ENCODE results near the gene SMOC2. TPM values are rescaled to one million over a fixed set of nuclear protein-coding genes. Genes with fewer than 3 reads are reported as not detected.

SMOC2 gene
- total RNA-seq, 1 donor = 0.36 TPM

GRCh38 chr6:168493976-168494375 is 53.0 kb downstream of the SMOC2 start:
- Histone ChIP-seq H4K20me1 (ENCODE audit: insufficient read depth, low read length) (no peaks in the 10 kb centered on the region), H3K36me3 (ENCODE audit: insufficient read depth, low read length) (no peaks in the 10 kb centered on the region), H3K79me2 (ENCODE audit: insufficient read depth, low read length) (no peaks in the 10 kb centered on the region), H3K27ac (ENCODE audit: low read depth, low read length) (no peak overlapping the region), H2AFZ (ENCODE audit: low read length) (no peak overlapping the region), H3K4me3 (ENCODE audit: insufficient read depth, low read length) (no peak overlapping the region), H3K27me3 (ENCODE audit: insufficient read depth, low read length) (no peaks in the 10 kb centered on the region), H3K4me2 (ENCODE audit: insufficient read depth, low read length) (no peak overlapping the region), H3K4me1 (ENCODE audit: insufficient read depth, low read length) (no peaks in the 10 kb centered on the region), H3K9me3 (ENCODE audit: low read depth, low read length) (no peaks in the 10 kb centered on the region)
- TF ChIP-seq CTCF (IDR thresholded peaks at IDR 0.05; ENCODE audit: extremely low read depth, low read depth, low read length) = no peak
- peak; percentile 75 for DNase-seq (ENCODE audit: insufficient read length, low spot score, missing footprints)

GRCh38 chr6:168494726-168495125 is 53.7 kb downstream of the SMOC2 start:
- no peak overlapping the region for H3K27ac ChIP-seq (ENCODE audit: low read depth, low read length)
- H2AFZ ChIP-seq (ENCODE audit: low read length) = no peak overlapping the region
- DNase-seq (ENCODE audit: insufficient read length, low spot score, missing footprints) = no peak
- H3K36me3 ChIP-seq (ENCODE audit: insufficient read depth, low read length) = no peaks in the 10 kb centered on the region
- H3K4me2 ChIP-seq (ENCODE audit: insufficient read depth, low read length) = no peak overlapping the region
- no peaks in the 10 kb centered on the region for H3K9me3 ChIP-seq (ENCODE audit: low read depth, low read length)
- TF ChIP-seq CTCF (IDR thresholded peaks at IDR 0.05; ENCODE audit: extremely low read depth, low read depth, low read length) = no peak
- no peaks in the 10 kb centered on the region for H3K4me1 ChIP-seq (ENCODE audit: insufficient read depth, low read length)
- no peaks in the 10 kb centered on the region for H3K27me3 ChIP-seq (ENCODE audit: insufficient read depth, low read length)
- no peak overlapping the region for H3K4me3 ChIP-seq (ENCODE audit: insufficient read depth, low read length)
- no peaks in the 10 kb centered on the region for H3K79me2 ChIP-seq (ENCODE audit: insufficient read depth, low read length)
- H4K20me1 ChIP-seq (ENCODE audit: insufficient read depth, low read length) = no peaks in the 10 kb centered on the region

GRCh38 chr6:168495133-168495532 is 54.1 kb downstream of the SMOC2 start:
- Histone ChIP-seq H3K4me1 (ENCODE audit: insufficient read depth, low read length) (no peaks in the 10 kb centered on the region), H3K4me3 (ENCODE audit: insufficient read depth, low read length) (no peak overlapping the region), H3K27ac (ENCODE audit: low read depth, low read length) (no peak overlapping the region), H3K79me2 (ENCODE audit: insufficient read depth, low read length) (no peaks in the 10 kb centered on the region), H3K36me3 (ENCODE audit: insufficient read depth, low read length) (no peaks in the 10 kb centered on the region), H3K9me3 (ENCODE audit: low read depth, low read length) (no peaks in the 10 kb centered on the region), H3K27me3 (ENCODE audit: insufficient read depth, low read length) (no peaks in the 10 kb centered on the region), H4K20me1 (ENCODE audit: insufficient read depth, low read length) (no peaks in the 10 kb centered on the region), H2AFZ (ENCODE audit: low read length) (no peak overlapping the region), H3K4me2 (ENCODE audit: insufficient read depth, low read length) (no peak overlapping the region)
- no peak for TF ChIP-seq CTCF (IDR thresholded peaks at IDR 0.05; ENCODE audit: extremely low read depth, low read depth, low read length)
- DNase-seq (ENCODE audit: insufficient read length, low spot score, missing footprints) = no peak

GRCh38 chr6:168495636-168496035 is 54.7 kb downstream of the SMOC2 start:
- no peak for DNase-seq (ENCODE audit: insufficient read length, low spot score, missing footprints)
- TF ChIP-seq CTCF (IDR thresholded peaks at IDR 0.05; ENCODE audit: extremely low read depth, low read depth, low read length) = no peak
- Histone ChIP-seq H3K9me3 (ENCODE audit: low read depth, low read length) (no peaks in the 10 kb centered on the region), H3K27ac (ENCODE audit: low read depth, low read length) (no peak overlapping the region), H3K4me2 (ENCODE audit: insufficient read depth, low read length) (no peak overlapping the region), H3K4me3 (ENCODE audit: insufficient read depth, low read length) (no peak overlapping the region), H3K27me3 (ENCODE audit: insufficient read depth, low read length) (no peaks in the 10 kb centered on the region), H3K4me1 (ENCODE audit: insufficient read depth, low read length) (no peaks in the 10 kb centered on the region), H3K79me2 (ENCODE audit: insufficient read depth, low read length) (no peaks in the 10 kb centered on the region), H3K36me3 (ENCODE audit: insufficient read depth, low read length) (no peaks in the 10 kb centered on the region), H2AFZ (ENCODE audit: low read length) (no peak overlapping the region), H4K20me1 (ENCODE audit: insufficient read depth, low read length) (no peaks in the 10 kb centered on the region)
